Measurements from ENCODE around the gene AIF1L.

- no peak for TF ChIP-seq POLR2A (IDR thresholded peaks at IDR 0.05)
- TF ChIP-seq, protein P1, sequence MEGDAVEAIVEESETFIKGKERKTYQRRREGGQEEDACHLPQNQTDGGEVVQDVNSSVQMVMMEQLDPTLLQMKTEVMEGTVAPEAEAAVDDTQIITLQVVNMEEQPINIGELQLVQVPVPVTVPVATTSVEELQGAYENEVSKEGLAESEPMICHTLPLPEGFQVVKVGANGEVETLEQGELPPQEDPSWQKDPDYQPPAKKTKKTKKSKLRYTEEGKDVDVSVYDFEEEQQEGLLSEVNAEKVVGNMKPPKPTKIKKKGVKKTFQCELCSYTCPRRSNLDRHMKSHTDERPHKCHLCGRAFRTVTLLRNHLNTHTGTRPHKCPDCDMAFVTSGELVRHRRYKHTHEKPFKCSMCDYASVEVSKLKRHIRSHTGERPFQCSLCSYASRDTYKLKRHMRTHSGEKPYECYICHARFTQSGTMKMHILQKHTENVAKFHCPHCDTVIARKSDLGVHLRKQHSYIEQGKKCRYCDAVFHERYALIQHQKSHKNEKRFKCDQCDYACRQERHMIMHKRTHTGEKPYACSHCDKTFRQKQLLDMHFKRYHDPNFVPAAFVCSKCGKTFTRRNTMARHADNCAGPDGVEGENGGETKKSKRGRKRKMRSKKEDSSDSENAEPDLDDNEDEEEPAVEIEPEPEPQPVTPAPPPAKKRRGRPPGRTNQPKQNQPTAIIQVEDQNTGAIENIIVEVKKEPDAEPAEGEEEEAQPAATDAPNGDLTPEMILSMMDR (IDR thresholded peaks at IDR 0.05) = no peak
These were observed 23.3 kb downstream of the AIF1L start for GRCh38 chr9:131119600-131119999.
